ENCODE measurements around the gene IL5RA.

Gene IL5RA

DNA sequence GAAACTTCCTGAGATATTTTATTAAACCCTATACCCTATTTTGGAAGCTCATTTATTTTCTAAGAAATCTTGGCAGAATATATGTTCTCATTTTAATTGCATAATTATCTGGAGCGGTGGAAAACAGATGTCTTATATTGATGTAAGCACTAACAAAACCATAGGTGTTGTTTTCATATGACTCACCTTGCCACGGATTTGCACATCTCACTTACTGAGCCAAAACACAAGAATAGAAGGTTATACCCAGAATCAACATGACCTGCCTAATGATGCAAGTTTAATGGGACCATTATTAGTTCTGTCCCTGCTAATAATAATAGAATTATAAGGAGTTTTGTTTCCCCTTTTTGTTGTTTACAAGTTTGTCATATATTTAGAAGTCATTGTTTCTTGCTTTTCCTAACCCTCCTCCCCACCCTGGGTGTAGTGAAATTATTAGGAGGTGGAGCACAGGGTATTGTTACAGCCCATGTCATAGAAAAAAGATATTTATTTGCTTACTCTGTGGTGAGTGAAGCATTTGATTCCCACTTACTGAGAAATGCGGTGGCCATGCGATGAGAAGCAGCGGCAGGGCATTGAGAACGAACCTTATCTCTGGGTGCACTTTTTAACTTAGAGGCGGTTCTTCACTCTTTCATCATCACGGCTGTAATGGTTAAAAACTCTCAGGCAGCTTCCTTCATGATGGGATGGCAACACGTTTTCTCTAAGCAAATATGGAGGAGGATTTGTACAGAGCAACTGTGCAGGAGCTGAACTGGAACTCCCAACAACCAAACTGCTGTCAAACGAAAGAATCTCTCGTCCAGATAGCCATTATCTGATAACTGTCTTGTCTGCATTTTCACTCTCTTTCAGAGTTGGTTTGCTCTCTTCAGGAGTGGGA lies 521 bp downstream of the IL5RA start:
- no peak for DNase-seq (ENCODE audit: low read depth)
- H3K4me3 ChIP-seq (ENCODE audit: low read depth, low read length): no peak overlapping the region
- in situ Hi-C loops (cut with HindIII; ENCODE audit: low sequenced_read_pairs): no loop called here
- TF ChIP-seq, protein P1, sequence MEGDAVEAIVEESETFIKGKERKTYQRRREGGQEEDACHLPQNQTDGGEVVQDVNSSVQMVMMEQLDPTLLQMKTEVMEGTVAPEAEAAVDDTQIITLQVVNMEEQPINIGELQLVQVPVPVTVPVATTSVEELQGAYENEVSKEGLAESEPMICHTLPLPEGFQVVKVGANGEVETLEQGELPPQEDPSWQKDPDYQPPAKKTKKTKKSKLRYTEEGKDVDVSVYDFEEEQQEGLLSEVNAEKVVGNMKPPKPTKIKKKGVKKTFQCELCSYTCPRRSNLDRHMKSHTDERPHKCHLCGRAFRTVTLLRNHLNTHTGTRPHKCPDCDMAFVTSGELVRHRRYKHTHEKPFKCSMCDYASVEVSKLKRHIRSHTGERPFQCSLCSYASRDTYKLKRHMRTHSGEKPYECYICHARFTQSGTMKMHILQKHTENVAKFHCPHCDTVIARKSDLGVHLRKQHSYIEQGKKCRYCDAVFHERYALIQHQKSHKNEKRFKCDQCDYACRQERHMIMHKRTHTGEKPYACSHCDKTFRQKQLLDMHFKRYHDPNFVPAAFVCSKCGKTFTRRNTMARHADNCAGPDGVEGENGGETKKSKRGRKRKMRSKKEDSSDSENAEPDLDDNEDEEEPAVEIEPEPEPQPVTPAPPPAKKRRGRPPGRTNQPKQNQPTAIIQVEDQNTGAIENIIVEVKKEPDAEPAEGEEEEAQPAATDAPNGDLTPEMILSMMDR (IDR thresholded peaks at IDR 0.05; ENCODE audit: low read depth, low read length, missing control alignments): no peak

DNA sequence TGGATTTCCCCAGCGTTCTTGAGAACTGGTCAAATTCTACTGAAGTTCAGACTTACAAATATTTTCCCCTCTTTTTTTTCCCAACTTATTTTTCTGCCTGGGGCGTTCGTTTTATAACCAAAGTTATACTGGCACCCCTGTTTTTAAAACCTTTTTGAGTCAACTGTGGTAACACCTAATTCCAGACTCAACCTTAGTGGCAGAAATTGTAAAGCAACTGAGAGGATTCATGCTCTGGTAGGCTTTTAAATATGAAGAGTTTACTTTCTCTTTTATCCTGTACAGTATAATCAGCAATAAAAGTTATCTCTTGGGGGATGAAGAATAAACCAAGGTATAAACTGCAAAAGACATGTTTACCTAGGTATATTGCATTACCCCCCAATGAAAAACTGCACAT lies 2.3 kb downstream of the IL5RA start:
- no peak for DNase-seq (ENCODE audit: low read depth)
- H3K4me3 ChIP-seq (ENCODE audit: low read depth, low read length): no peak overlapping the region
- TF ChIP-seq, protein P1 (IDR thresholded peaks at IDR 0.05; ENCODE audit: low read depth, low read length, missing control alignments): no peak
- in situ Hi-C loops (cut with HindIII; ENCODE audit: low sequenced_read_pairs): no loop called here

DNA sequence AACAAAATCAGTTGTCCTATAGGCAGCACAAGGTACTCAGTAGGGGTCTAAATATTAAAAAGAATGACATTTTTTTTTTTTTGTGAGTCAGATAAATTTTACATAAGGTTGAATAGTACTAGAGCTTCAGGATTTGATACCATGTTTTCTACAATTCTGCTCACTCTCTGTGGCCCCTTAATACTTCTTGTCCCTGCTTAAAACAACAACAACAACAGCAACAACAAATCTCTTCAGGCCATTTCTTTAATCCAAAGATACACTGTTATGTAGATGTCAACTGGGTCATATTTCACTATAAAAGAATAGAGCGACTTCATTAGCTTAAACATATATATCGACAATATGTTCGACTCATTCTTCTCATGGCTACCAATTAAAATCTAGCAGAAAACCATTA lies 3.0 kb downstream of the IL5RA start:
- DNase-seq (ENCODE audit: low read depth): no peak

DNA sequence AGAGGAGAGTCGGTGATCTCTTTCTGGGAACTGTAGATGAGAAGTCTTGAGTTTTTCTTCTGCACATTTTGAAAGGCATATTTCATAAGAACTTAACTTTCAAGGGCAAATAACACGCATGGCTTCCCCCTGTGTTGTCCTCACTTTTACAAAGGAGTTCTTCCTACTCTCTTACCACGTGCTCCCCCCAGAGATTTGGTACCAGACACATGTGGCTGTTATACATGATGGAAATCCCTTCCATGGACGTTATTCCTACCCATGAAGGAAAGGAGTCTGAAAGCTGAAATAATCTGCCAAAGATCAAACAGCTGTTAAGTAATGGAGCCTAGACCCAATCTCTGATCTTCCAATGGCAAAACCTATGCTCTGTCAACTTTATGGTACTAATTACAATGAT lies 4.4 kb downstream of the IL5RA start:
- H3K4me3 ChIP-seq (ENCODE audit: low read depth, low read length): no peak overlapping the region
- no peak for DNase-seq (ENCODE audit: low read depth)
- in situ Hi-C loops (cut with HindIII; ENCODE audit: low sequenced_read_pairs): no loop called here
- TF ChIP-seq, protein P1 (IDR thresholded peaks at IDR 0.05; ENCODE audit: low read depth, low read length, missing control alignments): no peak

More for the DNA sequence above, 3.0 kb downstream of the IL5RA start:
- H3K4me3 ChIP-seq (ENCODE audit: low read depth, low read length): no peak overlapping the region
- TF ChIP-seq, protein P1 (IDR thresholded peaks at IDR 0.05; ENCODE audit: low read depth, low read length, missing control alignments): no peak
- in situ Hi-C loops (cut with HindIII; ENCODE audit: low sequenced_read_pairs): no loop called here

DNA sequence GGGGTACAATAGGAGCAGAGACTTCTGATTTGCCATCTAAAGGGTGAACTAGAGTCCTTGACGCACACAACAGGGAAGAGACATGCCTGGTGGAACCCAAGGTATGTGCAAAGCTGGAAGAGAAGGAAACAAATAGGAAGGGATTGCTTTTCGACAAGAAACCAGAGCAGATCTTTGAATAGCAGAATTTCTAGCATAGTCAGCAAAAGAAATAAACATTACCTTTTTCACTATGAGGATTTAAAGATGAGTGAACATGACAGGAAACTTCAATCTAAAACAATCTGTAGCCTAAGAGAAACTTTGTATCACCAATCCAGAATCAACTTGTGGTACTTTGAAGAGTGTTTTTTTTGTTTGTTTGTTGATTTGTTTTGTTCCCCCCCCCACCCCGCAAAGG lies 4.9 kb downstream of the IL5RA start:
- in situ Hi-C loops (cut with HindIII; ENCODE audit: low sequenced_read_pairs): no loop called here
- TF ChIP-seq, protein P1 (IDR thresholded peaks at IDR 0.05; ENCODE audit: low read depth, low read length, missing control alignments): no peak
- no peak overlapping the region for H3K4me3 ChIP-seq (ENCODE audit: low read depth, low read length)
- no peak for DNase-seq (ENCODE audit: low read depth)

DNA sequence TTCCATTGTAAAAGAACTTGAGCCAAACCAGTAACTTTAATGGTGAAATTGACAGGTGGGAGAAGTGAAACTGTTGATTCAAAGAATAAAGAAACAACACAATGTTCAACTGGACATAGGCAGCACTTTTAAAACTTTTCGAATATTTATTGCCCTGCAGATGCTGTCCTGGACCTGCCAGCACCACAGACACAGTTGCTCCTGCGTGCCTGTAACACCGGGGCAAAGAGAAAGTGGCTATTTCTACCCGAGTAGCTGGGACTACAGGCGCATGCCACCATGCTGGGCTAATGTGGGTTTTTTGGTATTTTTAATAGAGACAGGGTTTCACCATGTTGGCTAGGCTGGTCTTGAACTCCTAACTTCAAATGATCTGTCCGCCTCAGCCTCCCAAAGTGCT lies 7.4 kb downstream of the IL5RA start:
- in situ Hi-C loops (cut with HindIII; ENCODE audit: low sequenced_read_pairs): no loop called here
- TF ChIP-seq, protein P1 (IDR thresholded peaks at IDR 0.05; ENCODE audit: low read depth, low read length, missing control alignments): no peak
- no peak overlapping the region for H3K4me3 ChIP-seq (ENCODE audit: low read depth, low read length)
- no peak for DNase-seq (ENCODE audit: low read depth)
